Measurements from ENCODE around the gene BMP2K.
"Not testable (repeated sequence)": the region's sequence is repeated elsewhere in the genome, so short reads cannot be mapped to it uniquely, and the experiment has no call there.

DNA sequence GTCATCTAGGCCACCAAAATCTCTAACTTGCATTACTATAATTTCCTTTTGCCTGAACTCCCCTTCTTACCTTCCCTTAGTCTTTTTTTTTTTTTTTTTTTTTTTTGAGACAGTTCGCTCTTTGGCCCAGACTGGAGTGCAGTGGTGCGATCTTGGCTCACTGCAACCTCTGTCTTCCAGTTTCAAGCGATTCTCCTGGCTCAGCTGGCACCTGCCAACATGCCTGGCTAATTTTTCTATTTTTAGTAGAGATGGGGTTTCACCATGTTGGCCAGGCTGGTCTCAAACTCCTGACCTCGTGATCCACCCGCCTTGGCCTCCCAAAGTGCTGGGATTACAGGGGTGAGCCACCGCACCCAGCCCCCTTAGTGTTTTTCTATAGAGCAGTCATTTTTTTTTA lies 132.8 kb downstream of the BMP2K start:
- TF ChIP-seq, protein P1, sequence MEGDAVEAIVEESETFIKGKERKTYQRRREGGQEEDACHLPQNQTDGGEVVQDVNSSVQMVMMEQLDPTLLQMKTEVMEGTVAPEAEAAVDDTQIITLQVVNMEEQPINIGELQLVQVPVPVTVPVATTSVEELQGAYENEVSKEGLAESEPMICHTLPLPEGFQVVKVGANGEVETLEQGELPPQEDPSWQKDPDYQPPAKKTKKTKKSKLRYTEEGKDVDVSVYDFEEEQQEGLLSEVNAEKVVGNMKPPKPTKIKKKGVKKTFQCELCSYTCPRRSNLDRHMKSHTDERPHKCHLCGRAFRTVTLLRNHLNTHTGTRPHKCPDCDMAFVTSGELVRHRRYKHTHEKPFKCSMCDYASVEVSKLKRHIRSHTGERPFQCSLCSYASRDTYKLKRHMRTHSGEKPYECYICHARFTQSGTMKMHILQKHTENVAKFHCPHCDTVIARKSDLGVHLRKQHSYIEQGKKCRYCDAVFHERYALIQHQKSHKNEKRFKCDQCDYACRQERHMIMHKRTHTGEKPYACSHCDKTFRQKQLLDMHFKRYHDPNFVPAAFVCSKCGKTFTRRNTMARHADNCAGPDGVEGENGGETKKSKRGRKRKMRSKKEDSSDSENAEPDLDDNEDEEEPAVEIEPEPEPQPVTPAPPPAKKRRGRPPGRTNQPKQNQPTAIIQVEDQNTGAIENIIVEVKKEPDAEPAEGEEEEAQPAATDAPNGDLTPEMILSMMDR (conservative IDR thresholded peaks at IDR 0.05; ENCODE audit: low read length) = not testable (repeated sequence)
- TF ChIP-seq EZH2phosphoT487 (IDR thresholded peaks at IDR 0.05; ENCODE audit: borderline replicate concordance, low read depth, low read length) = not testable (repeated sequence)
